H9 (cell line): Measurements from ENCODE around the gene DPY19L3. TPM values are rescaled to one million over a fixed set of nuclear protein-coding genes. Genes with fewer than 3 reads are reported as not detected.

Experiments
- DNase-seq: peaks from one replicate; pipeline ENCODE4 v3.0.0-alpha.2; 2017
- H2AFZ ChIP-seq: one replicate; pipeline ENCODE4 v1.6.1; 2013; ENCODE audit warnings: mild to moderate bottlenecking, low read length, control low read depth, moderate library complexity
- H2AK5ac ChIP-seq: 2 replicates; pipeline ENCODE4 v1.6.1; 2013; ENCODE audit warnings: low read length, control low read depth, mixed read lengths; ENCODE audit not compliant: insufficient read length
- H2BK120ac ChIP-seq: one replicate; pipeline ENCODE4 v1.6.1; 2013; ENCODE audit warnings: low read depth, mild to moderate bottlenecking, low read length, control low read depth, inconsistent platforms; ENCODE audit not compliant: poor library complexity, severe bottlenecking
- H2BK12ac ChIP-seq: 2 replicates; pipeline ENCODE4 v1.6.1; 2013; ENCODE audit warnings: low read length, control low read depth, mixed read lengths, low read depth; ENCODE audit not compliant: insufficient read length
- H2BK15ac ChIP-seq: 2 replicates; pipeline ENCODE4 v1.6.1; 2013; ENCODE audit warnings: low read depth, low read length, control low read depth
- H2BK20ac ChIP-seq: one replicate; pipeline ENCODE4 v1.6.1; 2013; ENCODE audit warnings: low read depth, mild to moderate bottlenecking, low read length, control low read depth, inconsistent platforms; ENCODE audit not compliant: poor library complexity, severe bottlenecking
- H2BK5ac ChIP-seq: 2 replicates; pipeline ENCODE4 v1.6.1; 2013; ENCODE audit warnings: low read length, control low read depth, mixed read lengths; ENCODE audit not compliant: insufficient read length
- H3K14ac ChIP-seq: 2 replicates; pipeline ENCODE4 v1.6.1; 2013; ENCODE audit warnings: low read length, control low read depth; ENCODE audit not compliant: insufficient read depth
- H3K18ac ChIP-seq: 2 replicates; pipeline ENCODE4 v1.6.1; 2013; ENCODE audit warnings: low read depth, mild to moderate bottlenecking, mixed read lengths, low read length, control low read depth; ENCODE audit not compliant: insufficient read length
- H3K23ac ChIP-seq: 2 replicates; pipeline ENCODE4 v1.6.1; 2013; ENCODE audit warnings: low read length, control low read depth, mixed read lengths, low read depth; ENCODE audit not compliant: insufficient read length
- H3K23me2 ChIP-seq: 2 replicates; pipeline ENCODE4 v1.6.1; 2013; ENCODE audit warnings: low read depth, mild to moderate bottlenecking, mixed read lengths, low read length, control low read depth; ENCODE audit not compliant: insufficient read length, poor library complexity, severe bottlenecking
- H3K27ac ChIP-seq: 2 replicates; pipeline ENCODE4 v1.5.1; 2013; ENCODE audit warnings: low read length, control low read depth, mixed read lengths, low read depth; ENCODE audit not compliant: insufficient read length
- H3K27me3 ChIP-seq: 2 replicates; pipeline ENCODE4 v1.6.1; 2013; ENCODE audit warnings: low read length, control low read depth, inconsistent platforms; ENCODE audit not compliant: insufficient read depth
- H3K4ac ChIP-seq: 2 replicates; pipeline ENCODE4 v1.6.1; 2013; ENCODE audit warnings: low read depth, mild to moderate bottlenecking, control low read depth, inconsistent platforms, low read length, moderate library complexity
- H3K4me1 ChIP-seq: 2 replicates; pipeline ENCODE4 v1.6.1; 2013; ENCODE audit warnings: low read length, control low read depth, inconsistent platforms; ENCODE audit not compliant: insufficient read depth
- H3K4me2 ChIP-seq: 2 replicates; pipeline ENCODE4 v1.6.1; 2013; ENCODE audit warnings: low read length, control low read depth, mixed read lengths; ENCODE audit not compliant: insufficient read length, insufficient read depth
- H3K56ac ChIP-seq: 2 replicates; pipeline ENCODE4 v1.6.1; 2013; ENCODE audit warnings: low read depth, mild to moderate bottlenecking, mixed read lengths, low read length, control low read depth; ENCODE audit not compliant: insufficient read length
- H3K79me1 ChIP-seq: 2 replicates; pipeline ENCODE4 v1.6.1; 2013; ENCODE audit warnings: low read depth, mild to moderate bottlenecking, moderate library complexity, low read length, control low read depth, inconsistent platforms; ENCODE audit not compliant: insufficient read depth, poor library complexity, severe bottlenecking
- H3K79me2 ChIP-seq: 2 replicates; pipeline ENCODE4 v1.6.1; 2013; ENCODE audit warnings: low read length, control low read depth, inconsistent platforms; ENCODE audit not compliant: insufficient read depth
- H3K9ac ChIP-seq: 2 replicates; pipeline ENCODE4 v1.6.1; 2013; ENCODE audit warnings: low read length, control low read depth, mixed read lengths; ENCODE audit not compliant: insufficient read length; ENCODE audit errors: extremely low read depth
- H3K9me3 ChIP-seq: one replicate; pipeline ENCODE4 v1.6.1; 2013; ENCODE audit warnings: low read depth, low read length, inconsistent platforms; ENCODE audit not compliant: control insufficient read depth
- H3T11ph ChIP-seq: one replicate; pipeline ENCODE4 v1.6.1; 2013; ENCODE audit warnings: mild to moderate bottlenecking, low read length, control low read depth, inconsistent platforms
- H4K20me1 ChIP-seq: one replicate; pipeline ENCODE4 v1.6.1; 2013; ENCODE audit not compliant: control insufficient read depth, insufficient read length, insufficient read depth
- H4K5ac ChIP-seq: 2 replicates; pipeline ENCODE4 v1.6.1; 2013; ENCODE audit warnings: low read depth, mild to moderate bottlenecking, mixed read lengths, low read length, control low read depth; ENCODE audit not compliant: insufficient read length
- H4K8ac ChIP-seq: replicated peaks from 2 replicates; pipeline ENCODE4 v1.6.1; 2013; ENCODE audit warnings: low read length, control low read depth, mixed read lengths, low read depth; ENCODE audit not compliant: insufficient read length
- H4K91ac ChIP-seq: 2 replicates; pipeline ENCODE4 v1.6.1; 2013; ENCODE audit warnings: low read depth, mild to moderate bottlenecking, moderate library complexity, mixed read lengths, low read length, control low read depth; ENCODE audit not compliant: insufficient read length
- H3K27ac Mint-ChIP-seq, 3 experiments: 2 replicates in 2 of 3; 3 replicates in 1 of 3; pipeline ENCODE4 v1.8.0; 2020 to 2021; ENCODE audit warnings: mixed read lengths in 3 of 3, mild to moderate bottlenecking in 1 of 3, moderate library complexity in 1 of 3
- H3K27me3 Mint-ChIP-seq: 2 replicates; pipeline ENCODE4 v1.8.0; 2021; ENCODE audit warnings: low read depth, mild to moderate bottlenecking, moderate library complexity, mixed read lengths
- H3K36me3 Mint-ChIP-seq, 3 experiments: 2 replicates in 2 of 3; 3 replicates in 1 of 3; pipeline ENCODE4 v1.8.0; 2020 to 2021; ENCODE audit warnings: low read depth in 3 of 3, mixed read lengths in 3 of 3; ENCODE audit not compliant: insufficient read depth in 1 of 3
- H3K4me1 Mint-ChIP-seq, 2 experiments: 2 replicates each; pipeline ENCODE4 v1.8.0; 2020; ENCODE audit warnings: mixed read lengths in 2 of 2
- H3K4me3 Mint-ChIP-seq, 2 experiments: 2 replicates in 1 of 2; 3 replicates in 1 of 2; pipeline ENCODE4 v1.8.0; 2020 to 2021; ENCODE audit warnings: mild to moderate bottlenecking in 2 of 2, mixed read lengths in 2 of 2, moderate library complexity in 1 of 2
- H3K9me3 Mint-ChIP-seq, 2 experiments: 2 replicates in 1 of 2; 3 replicates in 1 of 2; pipeline ENCODE4 v1.8.0; 2020; ENCODE audit warnings: mild to moderate bottlenecking in 2 of 2, mixed read lengths in 2 of 2, moderate library complexity in 1 of 2
- CTCF ChIP-seq: fragments of 200-600 bp; sonication (generic); conservative IDR thresholded peaks from 3 replicates; pipeline ENCODE4 v1.8.0; 2021; ENCODE audit warnings: antibody characterized with exemption, mild to moderate bottlenecking
- WGBS: extraction: QIAGEN DNeasy Blood & Tissue Kit; methylation state at CpG from one replicate; pipeline ENCODE4 v1.1.7; 2013; ENCODE audit warnings: missing lambda C conversion rate, low lambda C conversion rate, mixed read lengths; ENCODE audit not compliant: insufficient read length; ENCODE audit errors: extremely low coverage; 5-methylcytosine and 5-hydroxymethylcytosine counted together
- total RNA-seq: library from RNA; stranded (reverse); gene quantifications from 2 replicates; pipeline ENCODE4 v1.2.1, GENCODE V29; 2021

Gene DPY19L3
- total RNA-seq, 1 experiment from 2014 or later: 54.5 TPM

- H4K91ac ChIP-seq: no peak overlapping the region
- no peak overlapping the region for H3K4me2 ChIP-seq
- H2BK120ac ChIP-seq: no peak overlapping the region
- H4K20me1 ChIP-seq: no peaks in the 10 kb centered on the region
- H3K56ac ChIP-seq: no peak overlapping the region
- H3K79me1 ChIP-seq: no peaks in the 10 kb centered on the region
- H4K8ac ChIP-seq: no peak overlapping the region
- H3K4ac ChIP-seq: no peak overlapping the region
- no peaks in the 10 kb centered on the region for H3K4me1 ChIP-seq
- no peak overlapping the region for H2BK15ac ChIP-seq
- H3K23me2 ChIP-seq: no peaks in the 10 kb centered on the region
- no peak overlapping the region for H2AFZ ChIP-seq
- no peaks in the 10 kb centered on the region for H3K79me2 ChIP-seq
- no peak overlapping the region for H3K4me3 Mint-ChIP-seq
- no peak for DNase-seq
- peaks cover 7 to 53% (median 44%) of the 10 kb centered on the region in 3 experiments; a peak in 6 of 7 replicates for H3K36me3 Mint-ChIP-seq
- no peak overlapping the region for H2AK5ac ChIP-seq
- no peak overlapping the region for H3K18ac ChIP-seq
- H2BK12ac ChIP-seq: no peak overlapping the region
- TF ChIP-seq CTCF: no peak
- H3T11ph ChIP-seq: no peak overlapping the region
- H3K27ac ChIP-seq: no peak overlapping the region
- no peaks in the 10 kb centered on the region for H3K9me3 Mint-ChIP-seq
- no peak overlapping the region for H2BK5ac ChIP-seq
- no peak overlapping the region for H4K5ac ChIP-seq
- WGBS: no CpG with 5 or more reads among the region's 5 CpGs
- no peaks in the 10 kb centered on the region for H3K4me1 Mint-ChIP-seq
- H3K9me3 ChIP-seq: no peaks in the 10 kb centered on the region
- no peak overlapping the region for H3K27ac Mint-ChIP-seq
- H3K23ac ChIP-seq: no peak overlapping the region
- no peaks in the 10 kb centered on the region for H3K27me3 ChIP-seq
- H3K9ac ChIP-seq: no peak overlapping the region
- no peaks in the 10 kb centered on the region for H3K27me3 Mint-ChIP-seq
- H2BK20ac ChIP-seq: no peak overlapping the region
- no peak overlapping the region for H3K14ac ChIP-seq
Measured at GRCh38 chr19:32457571-32458158, 52.1 kb downstream of the DPY19L3 start.
